Measurements from ENCODE around the gene TNFRSF21.
"Not testable (repeated sequence)": the region's sequence is repeated elsewhere in the genome, so short reads cannot be mapped to it uniquely, and the experiment has no call there.

TNFRSF21 gene

GRCh38 chr6:47321577-47321976, 11.9 kb upstream of the TNFRSF21 start:
- DNase-seq (ENCODE audit: low spot score) = no peak

- no peak for DNase-seq (ENCODE audit: low spot score)
These were observed 10.2 kb upstream of the TNFRSF21 start for GRCh38 chr6:47319867-47320266.

GRCh38 chr6:47319382-47319781, 9.7 kb upstream of the TNFRSF21 start:
- DNase-seq (ENCODE audit: low spot score) = no peak

GRCh38 chr6:47318236-47318989, 8.7 kb upstream of the TNFRSF21 start:
- DNase-seq (ENCODE audit: low spot score) = no peak

- not testable (repeated sequence) for DNase-seq (ENCODE audit: low spot score)
These were observed 5.5 kb upstream of the TNFRSF21 start for GRCh38 chr6:47315181-47315580.

GRCh38 chr6:47310131-47310480, 401 bp upstream of the TNFRSF21 start:
- peak; percentile 23 for DNase-seq (ENCODE audit: low spot score)

- DNase-seq (ENCODE audit: low spot score) = peak; percentile 31
These were observed 984 bp downstream of the TNFRSF21 start for GRCh38 chr6:47308552-47309290.

GRCh38 chr6:47308198-47308517, 1.5 kb downstream of the TNFRSF21 start:
- DNase-seq (ENCODE audit: low spot score) = no peak

GRCh38 chr6:47307362-47308197, 2.1 kb downstream of the TNFRSF21 start:
- no peak for DNase-seq (ENCODE audit: low spot score)

- DNase-seq (ENCODE audit: low spot score) = no peak
These were observed 2.8 kb downstream of the TNFRSF21 start for GRCh38 chr6:47306887-47307286.

GRCh38 chr6:47303861-47304260, 5.8 kb downstream of the TNFRSF21 start:
- DNase-seq (ENCODE audit: low spot score) = no peak

GRCh38 chr6:47303342-47303741, 6.4 kb downstream of the TNFRSF21 start:
- no peak for DNase-seq (ENCODE audit: low spot score)

GRCh38 chr6:47302043-47302442, 7.7 kb downstream of the TNFRSF21 start:
- DNase-seq (ENCODE audit: low spot score) = no peak

GRCh38 chr6:47301441-47301840, 8.3 kb downstream of the TNFRSF21 start:
- DNase-seq (ENCODE audit: low spot score) = no peak

GRCh38 chr6:47300417-47300816, 9.3 kb downstream of the TNFRSF21 start:
- no peak for DNase-seq (ENCODE audit: low spot score)

- no peak for DNase-seq (ENCODE audit: low spot score)
These were observed 9.7 kb downstream of the TNFRSF21 start for GRCh38 chr6:47299965-47300364.

GRCh38 chr6:47298475-47298874, 11.2 kb downstream of the TNFRSF21 start:
- no peak for DNase-seq (ENCODE audit: low spot score)

- no peak for DNase-seq (ENCODE audit: low spot score)
These were observed 14.7 kb downstream of the TNFRSF21 start for GRCh38 chr6:47294990-47295389.

GRCh38 chr6:47292944-47293343, 16.8 kb downstream of the TNFRSF21 start:
- DNase-seq (ENCODE audit: low spot score) = no peak

- no peak for DNase-seq (ENCODE audit: low spot score)
These were observed 17.7 kb downstream of the TNFRSF21 start for GRCh38 chr6:47292027-47292426.

GRCh38 chr6:47290124-47290834, 19.4 kb downstream of the TNFRSF21 start:
- no peak for DNase-seq (ENCODE audit: low spot score)

All from HuH-7.5 (cell line).